Suprapubic skin (tissue), 4 donors: Measurements from ENCODE around the gene GFI1B. TPM values are rescaled to one million over a fixed set of nuclear protein-coding genes. Genes with fewer than 3 reads are reported as not detected.

Experiments
- DNase-seq, 2 donors: peaks; one replicate each; pipeline ENCODE4 v3.0.0-alpha.2; 2019; ENCODE audit warnings: low spot score in 2 of 2
- H3K27ac ChIP-seq: fragments of 200-600 bp; sonication (generic); one replicate; pipeline ENCODE4 v1.5.1; 2019
- H3K27me3 ChIP-seq: fragments of 200-600 bp; sonication (generic); one replicate; pipeline ENCODE4 v1.5.1; 2019
- H3K36me3 ChIP-seq: fragments of 200-600 bp; sonication (generic); one replicate; pipeline ENCODE4 v1.5.1; 2019
- H3K4me1 ChIP-seq: fragments of 200-600 bp; sonication (generic); one replicate; pipeline ENCODE4 v1.5.1; 2019
- H3K4me3 ChIP-seq: fragments of 200-600 bp; sonication (generic); one replicate; pipeline ENCODE4 v1.5.1; 2019; ENCODE audit warnings: mild to moderate bottlenecking
- H3K9me3 ChIP-seq: fragments of 200-600 bp; sonication (generic); one replicate; pipeline ENCODE4 v1.5.1; 2019
- CTCF ChIP-seq, 2 donors: fragments of 200-600 bp in 1 of 2; fragments of 450-650 bp in 1 of 2; sonication (generic) in 1 of 2; IDR thresholded peaks; one replicate each; pipeline ENCODE4 v1.5.1; 2016 to 2019; ENCODE audit warnings: antibody characterized with exemption in 2 of 2, mild to moderate bottlenecking in 1 of 2, moderate library complexity in 1 of 2
- EP300 ChIP-seq: sonication (generic); formaldehyde crosslinking; IDR thresholded peaks from one replicate; pipeline ENCODE4 v1.6.1; 2017; ENCODE audit warnings: antibody characterized with exemption
- POLR2A ChIP-seq, 2 donors: fragments of 450-650 bp; IDR thresholded peaks; one replicate each; pipeline ENCODE4 v1.6.1; 2017; ENCODE audit warnings: antibody characterized with exemption in 2 of 2, mild to moderate bottlenecking in 2 of 2, moderate library complexity in 2 of 2
- POLR2AphosphoS5 ChIP-seq, 3 donors: sonication (generic); formaldehyde crosslinking; IDR thresholded peaks; one replicate each; pipeline ENCODE4 v1.6.1; 2017; ENCODE audit warnings: antibody characterized with exemption in 3 of 3
- WGBS: methylation state at CpG from one replicate; pipeline ENCODE4 v1.1.5; 2018; 5-methylcytosine and 5-hydroxymethylcytosine counted together
- total RNA-seq, 4 donors: library from RNA; depleted of rRNA; stranded (reverse); fragments of >200 nt; gene quantifications; one replicate each; pipeline ENCODE4 v1.1.0, GENCODE V29; 2016

The GFI1B gene
- total RNA-seq, 4 donors from 2014 or later = not detected

- H3K27ac ChIP-seq = no peak overlapping the region
- no peaks in the 10 kb centered on the region for H3K36me3 ChIP-seq
- no peak for TF ChIP-seq POLR2A (IDR thresholded peaks at IDR 0.05)
- TF ChIP-seq CTCF (IDR thresholded peaks at IDR 0.05) = no peak
- no peak for TF ChIP-seq POLR2AphosphoS5 (IDR thresholded peaks at IDR 0.05)
- TF ChIP-seq EP300 = no peak
- peaks cover 26% of the 10 kb centered on the region for H3K4me1 ChIP-seq
- WGBS = 69% methylated on average over 3 of the region's 3 CpGs
- no peaks in the 10 kb centered on the region for H3K27me3 ChIP-seq
- DNase-seq = no peak
- no peaks in the 10 kb centered on the region for H3K9me3 ChIP-seq
- H3K4me3 ChIP-seq = no peak overlapping the region
Observed at GRCh38 chr9:133026426-133026825, 47.9 kb downstream of the GFI1B start.

- no peak overlapping the region for H3K4me3 ChIP-seq
- peak in 1 of 2 donors; percentile 24 for DNase-seq
- H3K4me1 ChIP-seq = peaks cover 31% of the 10 kb centered on the region
- TF ChIP-seq CTCF (IDR thresholded peaks at IDR 0.05) (no peak), EP300 (no peak), POLR2A (IDR thresholded peaks at IDR 0.05) (no peak), POLR2AphosphoS5 (IDR thresholded peaks at IDR 0.05) (no peak)
- H3K36me3 ChIP-seq = no peaks in the 10 kb centered on the region
- WGBS = 54% methylated on average over 5 of the region's 5 CpGs
- H3K27ac ChIP-seq = no peak overlapping the region
- H3K9me3 ChIP-seq = no peaks in the 10 kb centered on the region
- no peaks in the 10 kb centered on the region for H3K27me3 ChIP-seq
Observed at GRCh38 chr9:133027134-133027533, 48.6 kb downstream of the GFI1B start.

GRCh38 chr9:133028221-133028620 is 49.7 kb downstream of the GFI1B start:
- Histone ChIP-seq H3K27ac (no peak overlapping the region), H3K36me3 (no peaks in the 10 kb centered on the region), H3K4me3 (no peak overlapping the region), H3K27me3 (no peaks in the 10 kb centered on the region), H3K4me1 (peaks cover 36% of the 10 kb centered on the region), H3K9me3 (no peaks in the 10 kb centered on the region)
- no peak for DNase-seq
- 78% methylated on average over 3 of the region's 3 CpGs for WGBS
- TF ChIP-seq POLR2AphosphoS5 (IDR thresholded peaks at IDR 0.05) = no peak
- TF ChIP-seq EP300 = no peak
- no peak for TF ChIP-seq CTCF (IDR thresholded peaks at IDR 0.05)
- no peak for TF ChIP-seq POLR2A (IDR thresholded peaks at IDR 0.05)

- no peak for DNase-seq
- no peaks in the 10 kb centered on the region for H3K27me3 ChIP-seq
- 3% methylated on average over 8 of the region's 28 CpGs for WGBS
Observed at GRCh38 chr9:133029994-133030316, 51.5 kb downstream of the GFI1B start.

More at GRCh38 chr9:133029994-133030316, 51.5 kb downstream of the GFI1B start:
- Histone ChIP-seq H3K9me3 (no peaks in the 10 kb centered on the region), H3K27ac (peak overlapping the region; percentile 89), H3K36me3 (no peaks in the 10 kb centered on the region), H3K4me3 (peak overlapping the region; percentile 80), H3K4me1 (peaks cover 43% of the 10 kb centered on the region)
- no peak for TF ChIP-seq POLR2A (IDR thresholded peaks at IDR 0.05)
- no peak for TF ChIP-seq EP300
- TF ChIP-seq POLR2AphosphoS5 (IDR thresholded peaks at IDR 0.05) = no peak
- no peak for TF ChIP-seq CTCF (IDR thresholded peaks at IDR 0.05)
